GM12878 (cell line): ENCODE measurements around the gene ITLN1. TPM values are rescaled to one million over a fixed set of nuclear protein-coding genes. Genes with fewer than 3 reads are reported as not detected.
A peak's percentile ranks its signal among the peaks of the same experiment; 100 is the strongest.

Experiments used
- ATAC-seq: fragments of 200-7000 bp; cut with Tn5 transposase; 3 replicates; pipeline ENCODE4 v1.9.1; 2020; ENCODE audit warnings: mild to moderate bottlenecking, moderate library complexity
- BruUV-seq: library from RNA; stranded (reverse); fragments of 400-500 nt; replicated peaks from 2 replicates; lab custom pipeline; 2021; lab: Mats Ljungman, UMichigan
- CTCF ChIA-PET: fragments of 300-600 bp; sonication (Branson Sonifier 250); formaldehyde crosslinking; extraction: SDS; loops from one replicate; lab custom pipeline; 2021; ENCODE audit warnings: inconsistent platforms; lab: Yijun Ruan, JAX
- POLR2A ChIA-PET: fragments of 350-600 bp; formaldehyde crosslinking; extraction: SDS; loops from one replicate; lab custom pipeline; 2021; ENCODE audit warnings: inconsistent platforms; lab: Charles Lee
- RAD21 ChIA-PET: fragments of 300-600 bp; sonication (Branson Sonifier 250); formaldehyde crosslinking; loops from one replicate; lab custom pipeline; 2023; ENCODE audit warnings: antibody characterized with exemption; ENCODE audit not compliant: unreplicated experiment; lab: Charles Lee
- SMC1A ChIA-PET: fragments of 300-600 bp; sonication (Branson Sonifier 250); formaldehyde crosslinking; loops from one replicate; lab custom pipeline; 2023; ENCODE audit not compliant: unreplicated experiment, uncharacterized antibody; lab: Charles Lee
- DNase-seq: peaks from one replicate; pipeline ENCODE4 v3.0.0-alpha.2; 2011; ENCODE audit warnings: low read depth, low spot score
- FAIRE-seq: peaks from 3 replicates; lab custom pipeline; 2011; peaks lifted over from hg19 to GRCh38; lab: Jason Lieb, UNC
- H2AFZ ChIP-seq: 2 replicates; pipeline ENCODE4 v1.6.0; 2011; ENCODE audit warnings: low read depth, low read length, control low read depth; ENCODE audit not compliant: control insufficient read depth
- H3K27ac ChIP-seq: 2 replicates; pipeline ENCODE4 v1.5.1; 2011; ENCODE audit warnings: control low read depth; ENCODE audit not compliant: control insufficient read depth, insufficient read depth
- H3K27me3 ChIP-seq, 2 experiments: replicated peaks in 1 of 2; 2 replicates each; pipeline versions ENCODE4 v1.6.0 to v1.6.1; 2011; ENCODE audit warnings: low read length in 1 of 2; ENCODE audit not compliant: control insufficient read depth in 2 of 2, insufficient read depth in 2 of 2
- H3K36me3 ChIP-seq, 2 experiments: 2 replicates each; pipeline ENCODE4 v1.5.1; 2011; ENCODE audit warnings: low read length in 1 of 2; ENCODE audit not compliant: control insufficient read depth in 2 of 2, insufficient read depth in 2 of 2
- H3K4me1 ChIP-seq: 2 replicates; pipeline ENCODE4 v1.6.1; 2011; ENCODE audit warnings: mild to moderate bottlenecking, low read length, moderate library complexity, mixed read lengths; ENCODE audit not compliant: control insufficient read depth, insufficient read depth
- H3K4me2 ChIP-seq: 2 replicates; pipeline ENCODE4 v1.6.0; 2011; ENCODE audit warnings: control low read depth; ENCODE audit not compliant: control insufficient read depth, insufficient read depth
- H3K4me3 ChIP-seq: fragments of 200-600 bp; sonication (generic); 2 replicates; pipeline ENCODE4 v1.5.1; 2016
- H3K79me2 ChIP-seq: 2 replicates; pipeline ENCODE4 v1.6.0; 2011; ENCODE audit warnings: low read length; ENCODE audit not compliant: control insufficient read depth, insufficient read depth
- H3K9ac ChIP-seq: 2 replicates; pipeline ENCODE4 v1.8.0; 2011; ENCODE audit warnings: low read length, control low read depth, mixed read lengths; ENCODE audit not compliant: control insufficient read depth, insufficient read depth
- H3K9me3 ChIP-seq: replicated peaks from 3 replicates; pipeline ENCODE4 v1.5.1; 2011; ENCODE audit warnings: mild to moderate bottlenecking, low read length; ENCODE audit not compliant: control insufficient read depth, insufficient read depth
- H4K20me1 ChIP-seq: 2 replicates; pipeline ENCODE4 v1.6.0; 2011; ENCODE audit not compliant: control insufficient read depth, insufficient read depth
- ATF2 ChIP-seq: IDR thresholded peaks from 2 replicates; pipeline ENCODE4 v1.6.1; 2012; ENCODE audit warnings: low read length, inconsistent platforms
- FOS ChIP-seq: IDR thresholded peaks from 3 replicates; pipeline ENCODE4 v1.6.1; 2011; ENCODE audit warnings: borderline replicate concordance; ENCODE audit not compliant: insufficient read length; ENCODE audit errors: extremely low read depth
- IKZF1 ChIP-seq: fragments of 450-650 bp; conservative IDR thresholded peaks from 2 replicates; pipeline ENCODE4 v1.6.1; 2017; ENCODE audit warnings: antibody characterized with exemption, mild to moderate bottlenecking
- IKZF2 ChIP-seq, 2 experiments: fragments of 450-650 bp; IDR thresholded peaks; 2 replicates each; pipeline ENCODE4 v1.6.1; 2017; ENCODE audit warnings: mild to moderate bottlenecking in 2 of 2, moderate library complexity in 2 of 2
- MEF2B ChIP-seq: fragments of 450-650 bp; IDR thresholded peaks from 2 replicates; pipeline ENCODE4 v1.6.1; 2018; ENCODE audit warnings: mild to moderate bottlenecking, moderate library complexity; ENCODE audit not compliant: partially characterized antibody, poor library complexity, severe bottlenecking
- MLLT1 ChIP-seq: fragments of 450-650 bp; IDR thresholded peaks from 2 replicates; pipeline ENCODE4 v1.6.1; 2016; ENCODE audit warnings: mild to moderate bottlenecking
- RB1 ChIP-seq: fragments of 450-650 bp; formaldehyde crosslinking; IDR thresholded peaks from 2 replicates; pipeline ENCODE4 v1.6.1; 2017; ENCODE audit warnings: mild to moderate bottlenecking, borderline replicate concordance
- RELB ChIP-seq: fragments of 450-650 bp; IDR thresholded peaks from 2 replicates; pipeline ENCODE4 v1.6.1; 2017; ENCODE audit warnings: low read depth, mild to moderate bottlenecking, moderate library complexity
- SMAD1 ChIP-seq: fragments of 450-650 bp; IDR thresholded peaks from 2 replicates; pipeline ENCODE4 v1.6.1; 2018; ENCODE audit warnings: mild to moderate bottlenecking, low read depth; ENCODE audit not compliant: partially characterized antibody
- SPI1 ChIP-seq: IDR thresholded peaks from 2 replicates; pipeline ENCODE4 v1.6.1; 2011; ENCODE audit warnings: low read depth, mild to moderate bottlenecking, low read length, moderate library complexity, borderline replicate concordance; ENCODE audit not compliant: insufficient read depth
- TBL1XR1 ChIP-seq: IDR thresholded peaks from 2 replicates; pipeline ENCODE4 v1.6.1; 2012; ENCODE audit warnings: low read depth, low read length, improper control_type of control experiment
- ZBTB33 ChIP-seq: fragments of 450-650 bp; IDR thresholded peaks from 2 replicates; pipeline ENCODE4 v1.6.1; 2017; ENCODE audit warnings: mild to moderate bottlenecking
- ZNF384 ChIP-seq: IDR thresholded peaks from 2 replicates; pipeline ENCODE4 v1.6.1; 2012; ENCODE audit warnings: low read depth, mild to moderate bottlenecking, low read length, improper control_type of control experiment, borderline replicate concordance
- ZSCAN29 ChIP-seq: fragments of 450-650 bp; IDR thresholded peaks from 2 replicates; pipeline ENCODE4 v1.6.1; 2017; ENCODE audit warnings: mild to moderate bottlenecking, moderate library complexity
- WGBS: methylation state at CpG from one replicate; pipeline ENCODE4 v1.1.6; 2016; ENCODE audit warnings: low lambda C conversion rate; ENCODE audit not compliant: insufficient replicate concordance, insufficient coverage; ENCODE audit errors: missing lambda C conversion rate; 5-methylcytosine and 5-hydroxymethylcytosine counted together
- in situ Hi-C: fragments of 300-500 bp; cut with MboI; formaldehyde crosslinking; loops from 9 replicates; pipeline ENCODE4 v1.14.3; 2018; ENCODE audit warnings: mixed read lengths
- intact Hi-C: fragments of 100-400 bp; cut with micrococcal nuclease; formaldehyde crosslinking; loops from one replicate; pipeline ENCODE4 v1.14.2; 2022; ENCODE audit not compliant: unreplicated experiment
- polyA plus RNA-seq, 11 experiments: library from polyadenylated mRNA; depleted of rRNA in 4 of 11; unstranded in 6 of 11; stranded (reverse) in 5 of 11; fragments of >200 nt; fragmentation: Nextera tagmentation in 4 of 11; fragmentation: Illumina TruSeq in 1 of 11; extraction: Ambion mirVana in 4 of 11; extraction: Trizol in 1 of 11; gene quantifications; 1 replicate in 1 of 11; 2 replicates in 10 of 11; pipeline versions ENCODE4 v1.2.1 to v1.2.3, GENCODE V29; 2011 to 2016; ENCODE audit warnings: inconsistent platforms in 2 of 11, missing spikeins in 2 of 11, low read depth in 1 of 11
- total RNA-seq, 4 experiments: library from RNA; depleted of rRNA in 3 of 4; stranded (reverse); fragments of >200 nt in 3 of 4; fragmentation: Illumina TruSeq in 1 of 4; extraction: Trizol in 1 of 4; gene quantifications; 2 replicates each; pipeline versions ENCODE4 v1.2.1 to v1.2.3, GENCODE V29; 2013 to 2021

The ITLN1 gene
- total and polyA plus RNA-seq, 10 of the 15 experiments (the other 5 are each of a cell fraction or from before 2014, with no cell fraction given): not detected

GRCh38 chr1:160864173-160864572 is 20.8 kb downstream of the ITLN1 start (continued):
- TF ChIP-seq ZNF384 (no peak), FOS (no peak), SMAD1 (no peak), ATF2 (no peak), TBL1XR1 (no peak), MEF2B (peak; percentile 78), ZSCAN29 (no peak), ZBTB33 (no peak)

GRCh38 chr1:160863774-160864131 is 21.2 kb downstream of the ITLN1 start:
- Histone ChIP-seq H3K27me3 (no peaks in the 10 kb centered on the region), H3K79me2 (no peaks in the 10 kb centered on the region), H3K9me3 (no peaks in the 10 kb centered on the region), H3K4me3 (no peak overlapping the region), H2AFZ (no peak overlapping the region), H3K36me3 (no peaks in the 10 kb centered on the region), H3K27ac (no peak overlapping the region), H3K4me2 (no peak overlapping the region), H4K20me1 (no peaks in the 10 kb centered on the region), H3K4me1 (peaks cover 15% of the 10 kb centered on the region), H3K9ac (no peak overlapping the region)
- ChIA-PET RAD21 (interaction anchor here (1.0 to 4.6 kb wide), 10 partner anchors 8 to 199 kb away, joined by 3 to 24 read pairs (median 10); no protein-coding TSS in a partner anchor), SMC1A (interaction anchor here (0.8 to 6.7 kb wide), 13 partner anchors 8 to 96 kb away, joined by 3 to 41 read pairs (median 10); partner anchors contain the start of gene ITLN2), CTCF (interaction anchor here (0.7 to 7.0 kb wide), 14 partner anchors 11 to 93 kb away, joined by 3 to 99 read pairs (median 4); no protein-coding TSS in a partner anchor), POLR2A (interaction anchor here (0.6 to 3.8 kb wide), 5 partner anchors 8 to 87 kb away, joined by 3 to 13 read pairs (median 4); no protein-coding TSS in a partner anchor)
- TF ChIP-seq SPI1 (peak; percentile 34; the same call in 1 of the 2 replicates), IKZF1 (peak; percentile 42; the same call in 1 of the 2 replicates), RB1 (no peak), IKZF2 (IDR thresholded peaks at IDR 0.05) (peak; percentile 25 to 51; a peak in 2 of 4 replicates), RELB (0 out of 2 replicates have a peak, but pooled peaks have one; percentile 21), MLLT1 (no peak)
- DNase-seq (no peak), FAIRE-seq (no peak), ATAC-seq (0 out of 3 replicates have a peak, but pooled peaks have one; percentile 6)
- BruUV-seq: no TSS peak
- WGBS: 83% methylated on average over 4 of the region's 4 CpGs
- intact Hi-C loops (no loop called here), in situ Hi-C loops (no loop called here)
